Mucosa of descending colon (tissue), 3 donors: ENCODE results near the gene TLE4. TPM values are rescaled to one million over a fixed set of nuclear protein-coding genes. Genes with fewer than 3 reads are reported as not detected.

Experiments used
- ATAC-seq: fragments of 200-7000 bp; cut with Tn5 transposase; one replicate; pipeline ENCODE4 v1.9.1; 2020; ENCODE audit warnings: mild to moderate bottlenecking, moderate library complexity
- DNase-seq, 3 donors: peaks; one replicate each; pipeline ENCODE4 v3.0.0-alpha.2; 2020
- H3K36me3 ChIP-seq: fragments of 200-600 bp; one replicate; pipeline ENCODE4 v1.8.0; 2021; ENCODE audit warnings: low read depth, mild to moderate bottlenecking
- H3K4me1 ChIP-seq: fragments of 200-600 bp; one replicate; pipeline ENCODE4 v1.8.0; 2021; ENCODE audit warnings: low read depth, mild to moderate bottlenecking
- H3K4me3 ChIP-seq: fragments of 200-600 bp; one replicate; pipeline ENCODE4 v1.8.0; 2021; ENCODE audit warnings: mild to moderate bottlenecking
- H3K9me3 ChIP-seq: fragments of 200-600 bp; one replicate; pipeline ENCODE4 v1.8.0; 2021; ENCODE audit warnings: mild to moderate bottlenecking
- intact Hi-C, 2 donors: fragments of 100-400 bp; cut with DNase I in 1 of 2; cut with micrococcal nuclease in 1 of 2; formaldehyde crosslinking; loops; one replicate each; pipeline versions ENCODE4 v1.11.0 to v1.11.1; 2022; cut with DNase I, micrococcal nuclease
- total RNA-seq, 3 donors: library from RNA; stranded (reverse); fragmentation: NEBNext Ultra II Directional in 2 of 3; extraction: Animal tissue kit (Norgen Biotek cat#: 25700) in 2 of 3; gene quantifications; one replicate each; pipeline versions ENCODE4 v1.2.1 to v1.2.4, GENCODE V29; 2021 to 2023
- TF ChIP-seq, protein P1 (sequence below): fragments of 200-600 bp; IDR thresholded peaks from one replicate; pipeline ENCODE4 v1.8.0; 2022; ENCODE audit warnings: antibody characterized with exemption, mild to moderate bottlenecking
- donor health status: DM: no; HTN: no; CAD: no; lungs with moderate emphysema.
- donor health status: DM: no; HTN: no; CAD: no.
- donor health status: DM: no; HTN: yes; CAD: no.

The TLE4 gene
- total RNA-seq, 3 donors from 2014 or later = 23.9 to 38.4 (median 29.8) TPM

- ATAC-seq = no peak
Observed at GRCh38 chr9:79609468-79610018, 37.8 kb downstream of the TLE4 start.

GRCh38 chr9:79610019-79610631, 38.4 kb downstream of the TLE4 start:
- Histone ChIP-seq H3K9me3 (no peaks in the 10 kb centered on the region), H3K4me1 (no peaks in the 10 kb centered on the region), H3K36me3 (no peaks in the 10 kb centered on the region), H3K4me3 (no peak overlapping the region)
- DNase-seq = no peak
- TF ChIP-seq, protein P1, sequence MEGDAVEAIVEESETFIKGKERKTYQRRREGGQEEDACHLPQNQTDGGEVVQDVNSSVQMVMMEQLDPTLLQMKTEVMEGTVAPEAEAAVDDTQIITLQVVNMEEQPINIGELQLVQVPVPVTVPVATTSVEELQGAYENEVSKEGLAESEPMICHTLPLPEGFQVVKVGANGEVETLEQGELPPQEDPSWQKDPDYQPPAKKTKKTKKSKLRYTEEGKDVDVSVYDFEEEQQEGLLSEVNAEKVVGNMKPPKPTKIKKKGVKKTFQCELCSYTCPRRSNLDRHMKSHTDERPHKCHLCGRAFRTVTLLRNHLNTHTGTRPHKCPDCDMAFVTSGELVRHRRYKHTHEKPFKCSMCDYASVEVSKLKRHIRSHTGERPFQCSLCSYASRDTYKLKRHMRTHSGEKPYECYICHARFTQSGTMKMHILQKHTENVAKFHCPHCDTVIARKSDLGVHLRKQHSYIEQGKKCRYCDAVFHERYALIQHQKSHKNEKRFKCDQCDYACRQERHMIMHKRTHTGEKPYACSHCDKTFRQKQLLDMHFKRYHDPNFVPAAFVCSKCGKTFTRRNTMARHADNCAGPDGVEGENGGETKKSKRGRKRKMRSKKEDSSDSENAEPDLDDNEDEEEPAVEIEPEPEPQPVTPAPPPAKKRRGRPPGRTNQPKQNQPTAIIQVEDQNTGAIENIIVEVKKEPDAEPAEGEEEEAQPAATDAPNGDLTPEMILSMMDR = no peak
- no peak for ATAC-seq
- intact Hi-C loops = no loop called here

More at GRCh38 chr9:79609468-79610018, 37.8 kb downstream of the TLE4 start:
- Histone ChIP-seq H3K4me3 (no peak overlapping the region), H3K4me1 (no peaks in the 10 kb centered on the region), H3K36me3 (no peaks in the 10 kb centered on the region), H3K9me3 (no peaks in the 10 kb centered on the region)
- TF ChIP-seq, protein P1 = no peak
- DNase-seq = no peak
- intact Hi-C loops = no loop called here

DNA sequence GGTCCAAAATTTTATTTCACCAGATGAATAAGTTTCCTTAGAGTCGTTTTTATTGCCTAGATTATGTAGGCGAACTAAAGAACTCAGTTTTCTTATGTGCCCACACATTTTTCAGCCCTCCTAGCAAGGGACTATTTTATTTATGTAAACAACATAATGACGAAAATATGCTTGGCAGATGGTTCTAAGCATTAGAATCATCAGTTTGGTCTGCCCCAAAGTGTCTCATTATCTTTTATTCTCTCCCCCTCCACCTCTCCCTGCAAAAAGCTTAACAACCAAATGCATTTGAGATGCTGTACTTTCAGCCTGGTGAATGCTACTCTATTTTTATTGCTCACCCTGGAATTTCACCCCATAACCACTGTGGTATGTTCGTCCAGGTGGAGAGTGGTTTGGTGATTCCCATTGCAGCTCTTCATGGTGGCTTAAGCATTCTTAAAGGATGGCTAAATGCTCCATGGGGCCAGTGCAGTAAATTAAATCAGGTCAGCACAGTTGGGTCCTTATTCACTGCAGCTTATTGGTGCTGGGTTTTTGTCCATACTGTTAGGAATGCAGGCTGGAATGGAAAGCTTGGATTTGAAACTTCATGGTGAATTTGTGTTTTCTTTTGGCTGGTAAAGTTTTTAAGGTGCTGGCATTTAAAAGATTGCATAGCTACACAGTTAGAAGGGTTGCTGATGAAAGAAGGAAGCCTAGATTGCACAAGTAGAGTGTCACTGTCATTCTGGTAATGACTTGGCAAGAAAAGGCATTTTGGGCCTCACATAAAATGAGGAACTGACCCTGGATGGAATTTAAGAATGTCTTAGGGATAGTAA, 39.2 kb downstream of the TLE4 start:
- Histone ChIP-seq H3K36me3 (no peaks in the 10 kb centered on the region), H3K4me1 (no peaks in the 10 kb centered on the region), H3K9me3 (no peaks in the 10 kb centered on the region), H3K4me3 (no peak overlapping the region)
- DNase-seq (no peak), ATAC-seq (no peak)
- intact Hi-C loops = no loop called here
- TF ChIP-seq, protein P1 = no peak

- no peak for DNase-seq
- Histone ChIP-seq H3K36me3 (no peaks in the 10 kb centered on the region), H3K4me1 (peaks cover 7% of the 10 kb centered on the region), H3K4me3 (no peak overlapping the region), H3K9me3 (no peaks in the 10 kb centered on the region)
- intact Hi-C loops = no loop called here
- TF ChIP-seq, protein P1 = no peak
- no peak for ATAC-seq
Observed at GRCh38 chr9:79613145-79613544, 41.4 kb downstream of the TLE4 start.

DNA sequence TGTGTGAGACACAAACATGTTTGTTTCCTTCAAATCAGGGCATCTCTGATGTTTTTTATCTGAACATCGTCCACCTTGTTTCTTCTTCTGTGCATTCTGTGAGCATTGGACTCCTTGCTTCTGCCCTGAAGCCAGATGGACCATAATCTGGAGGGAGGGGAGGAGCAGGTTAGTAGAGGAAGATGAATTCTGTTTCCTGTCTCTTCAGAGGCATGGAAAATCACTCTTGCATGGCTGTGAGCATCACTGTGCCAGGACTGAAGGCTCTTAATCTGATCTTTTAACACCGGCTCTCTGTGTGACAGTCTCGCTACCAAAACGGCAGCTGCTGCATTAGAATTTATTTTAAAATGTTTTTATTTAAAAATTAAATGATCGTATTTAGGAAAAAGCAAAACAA, 43.3 kb downstream of the TLE4 start:
- H3K4me3 ChIP-seq = no peak overlapping the region
- no peak for ATAC-seq
- TF ChIP-seq, protein P1 = no peak
- no peaks in the 10 kb centered on the region for H3K9me3 ChIP-seq
- H3K36me3 ChIP-seq = no peaks in the 10 kb centered on the region
- DNase-seq = no peak
- intact Hi-C loops = no loop called here
- peaks cover 9% of the 10 kb centered on the region for H3K4me1 ChIP-seq
